22Rv1 (cell line): ENCODE measurements around the gene PDE5A.

ENCODE experiments used
- H3K27ac ChIP-seq: fragments of 450-650 bp; 2 replicates; pipeline ENCODE4 v1.5.1; 2017
- CTCF ChIP-seq: fragments of 450-650 bp; IDR thresholded peaks from 2 replicates; pipeline ENCODE4 v1.5.1; 2017; ENCODE audit warnings: mild to moderate bottlenecking
- ZFX ChIP-seq: fragments of 450-650 bp; IDR thresholded peaks from 2 replicates; pipeline ENCODE4 v1.6.1; 2017; ENCODE audit warnings: antibody characterized with exemption, borderline replicate concordance

PDE5A gene

GRCh38 chr4:119628281-119629141 lies at the start of gene PDE5A:
Gene PDE5A (minus strand): TSS chr4:119628804. CDS start chr4:119628671, 133 bp downstream.
- H3K27ac ChIP-seq, result peak within 1 kb of the TSS; percentile 87
- TF ChIP-seq ZFX (no peak), CTCF (peak; percentile 94)

DNA sequence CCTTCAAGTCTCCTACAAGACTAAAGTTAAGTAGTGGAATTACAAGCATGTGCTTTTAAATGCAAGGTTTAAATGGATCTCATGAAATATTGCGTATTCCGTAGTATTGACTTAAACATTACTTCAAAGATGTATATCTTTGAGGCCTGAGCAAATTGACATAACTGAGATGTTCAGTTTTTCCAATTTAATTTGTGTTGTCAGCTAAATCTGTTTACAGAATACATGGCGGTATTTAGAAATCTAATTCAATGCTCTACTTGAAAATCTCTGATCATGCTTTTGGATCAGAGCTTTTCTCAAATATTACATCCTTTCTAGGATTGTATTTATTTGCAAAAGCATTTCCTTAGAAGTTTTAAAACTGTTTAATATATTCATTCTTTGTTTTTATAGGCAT lies 47.5 kb upstream of the PDE5A start:
- TF ChIP-seq CTCF (no peak), ZFX (no peak)
- H3K27ac ChIP-seq, result no peak overlapping the region

DNA sequence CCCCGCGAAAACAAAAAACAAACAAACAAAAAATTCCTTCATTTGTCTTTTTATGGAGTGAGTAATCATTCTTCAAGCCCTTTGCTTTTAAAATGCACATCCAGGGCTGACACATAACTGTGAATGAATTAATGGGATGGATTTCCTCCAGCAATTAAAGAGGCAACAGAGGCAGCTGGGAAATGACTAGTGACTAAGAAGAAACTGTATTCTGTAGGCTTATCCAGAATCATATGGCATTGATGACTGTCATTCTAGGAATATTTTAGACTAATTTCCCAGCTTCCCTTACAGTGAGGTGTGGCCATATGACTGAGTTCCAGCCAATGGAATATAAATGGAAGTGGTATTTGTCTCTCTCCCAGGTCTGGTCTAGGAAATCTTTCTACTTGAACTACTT lies 46.8 kb upstream of the PDE5A start:
- TF ChIP-seq ZFX, result no peak
- TF ChIP-seq CTCF, result no peak
- no peak overlapping the region for H3K27ac ChIP-seq

DNA sequence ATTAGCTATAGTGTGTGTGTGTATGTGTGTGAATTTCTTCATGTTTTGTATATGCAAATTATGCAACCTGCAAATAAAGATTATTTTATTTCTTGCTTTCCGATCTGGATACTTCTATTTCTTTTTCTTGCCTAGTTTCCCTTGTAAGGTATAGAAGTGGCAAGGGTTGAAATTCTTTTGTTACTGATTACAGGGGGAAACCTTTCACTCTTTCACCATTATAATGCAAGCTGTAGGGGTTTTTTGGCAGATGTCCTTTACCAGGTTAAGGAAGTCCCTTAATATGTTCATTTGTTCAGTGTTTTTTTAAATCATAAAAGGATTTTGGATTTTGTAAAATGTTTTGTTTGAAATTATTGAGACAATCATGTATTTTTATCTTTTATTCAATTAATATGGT lies 44.3 kb upstream of the PDE5A start:
- no peak for TF ChIP-seq ZFX
- TF ChIP-seq CTCF, result no peak
- no peak overlapping the region for H3K27ac ChIP-seq

- H3K27ac ChIP-seq, result no peak overlapping the region
- TF ChIP-seq CTCF (no peak), ZFX (no peak)
Measured at GRCh38 chr4:119672086-119672485, 43.5 kb upstream of the PDE5A start.

GRCh38 chr4:119671205-119671604 lies 42.6 kb upstream of the PDE5A start:
- no peak for TF ChIP-seq ZFX
- TF ChIP-seq CTCF, result no peak
- no peak overlapping the region for H3K27ac ChIP-seq

DNA sequence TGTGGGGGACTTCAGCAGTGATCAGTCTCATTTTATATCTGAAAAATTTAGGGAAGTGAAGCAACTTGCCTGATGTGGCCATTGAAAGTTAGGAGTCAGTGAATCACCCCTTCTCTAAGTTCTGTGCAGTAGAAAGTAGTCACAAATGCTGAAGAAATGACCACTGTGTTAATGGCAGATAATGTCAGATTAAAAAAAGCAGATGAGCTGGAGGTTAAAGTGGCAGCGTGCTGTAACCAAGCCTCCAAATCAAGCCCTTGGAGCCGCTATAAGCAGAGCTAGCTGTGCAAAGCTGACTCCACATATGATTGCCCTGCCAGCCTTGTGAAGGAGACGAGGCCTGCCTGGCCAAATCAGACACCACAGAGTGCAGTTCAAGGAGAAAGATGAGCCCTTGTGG lies 39.2 kb upstream of the PDE5A start:
- TF ChIP-seq CTCF, result no peak
- TF ChIP-seq ZFX, result no peak
- H3K27ac ChIP-seq, result no peak overlapping the region
